Type B pancreatic cell (in vitro differentiated cells): ENCODE data around the gene INTS3. TPM values are rescaled to one million over a fixed set of nuclear protein-coding genes. Genes with fewer than 3 reads are reported as not detected.

Experiments
- DNase-seq: peaks from one replicate; pipeline ENCODE4 v3.0.0; 2021; ENCODE audit warnings: mixed read lengths; ENCODE audit not compliant: unreplicated experiment; ENCODE audit errors: extremely low spot score
- H3K27ac Mint-ChIP-seq: 2 replicates; pipeline ENCODE4 v1.8.0; 2021; ENCODE audit warnings: mild to moderate bottlenecking, mixed read lengths
- H3K27me3 Mint-ChIP-seq: 2 replicates; pipeline ENCODE4 v1.8.0; 2021; ENCODE audit warnings: mixed read lengths
- H3K36me3 Mint-ChIP-seq: 2 replicates; pipeline ENCODE4 v1.8.0; 2021; ENCODE audit warnings: mixed read lengths
- H3K4me1 Mint-ChIP-seq: one replicate; pipeline ENCODE4 v1.8.0; 2021; ENCODE audit warnings: mixed read lengths; ENCODE audit not compliant: unreplicated experiment
- H3K4me3 Mint-ChIP-seq: 2 replicates; pipeline ENCODE4 v1.8.0; 2021; ENCODE audit warnings: mild to moderate bottlenecking, mixed read lengths
- H3K9me3 Mint-ChIP-seq: 2 replicates; pipeline ENCODE4 v1.8.0; 2021; ENCODE audit warnings: mixed read lengths
- total RNA-seq: library from RNA; stranded (reverse); gene quantifications from 2 replicates; pipeline ENCODE4 v1.2.1, GENCODE V29; 2021; ENCODE audit warnings: low replicate concordance
- TF ChIP-seq, protein P1 (sequence below): fragments of 200-600 bp; sonication (generic); conservative IDR thresholded peaks from 2 replicates; pipeline ENCODE4 v1.5.0; 2021; ENCODE audit warnings: antibody characterized with exemption, mild to moderate bottlenecking

The INTS3 gene
- total RNA-seq, 1 donor from 2014 or later, result 90.8 TPM

DNA sequence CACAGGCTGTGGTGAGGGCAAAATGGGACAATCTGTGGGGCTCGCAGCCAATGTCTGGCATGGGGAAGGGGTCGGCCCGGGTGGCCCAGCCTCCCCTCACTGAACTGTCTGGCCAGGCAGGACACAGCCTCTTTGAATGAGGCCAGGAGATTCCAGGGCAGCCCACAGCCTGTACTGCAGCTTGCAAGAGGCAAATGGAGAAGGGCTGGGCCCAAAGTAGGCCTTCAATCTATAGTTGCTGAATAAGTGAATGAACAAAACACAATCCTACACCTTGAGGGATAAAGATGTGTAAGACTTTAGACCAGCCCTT is 70.6 kb downstream of the INTS3 start:
- no peaks in the 10 kb centered on the region for H3K9me3 Mint-ChIP-seq
- DNase-seq, result no peak
- H3K4me1 Mint-ChIP-seq, result peaks cover 10% of the 10 kb centered on the region
- H3K27me3 Mint-ChIP-seq, result no peaks in the 10 kb centered on the region
- no peaks in the 10 kb centered on the region for H3K36me3 Mint-ChIP-seq
- TF ChIP-seq, protein P1, sequence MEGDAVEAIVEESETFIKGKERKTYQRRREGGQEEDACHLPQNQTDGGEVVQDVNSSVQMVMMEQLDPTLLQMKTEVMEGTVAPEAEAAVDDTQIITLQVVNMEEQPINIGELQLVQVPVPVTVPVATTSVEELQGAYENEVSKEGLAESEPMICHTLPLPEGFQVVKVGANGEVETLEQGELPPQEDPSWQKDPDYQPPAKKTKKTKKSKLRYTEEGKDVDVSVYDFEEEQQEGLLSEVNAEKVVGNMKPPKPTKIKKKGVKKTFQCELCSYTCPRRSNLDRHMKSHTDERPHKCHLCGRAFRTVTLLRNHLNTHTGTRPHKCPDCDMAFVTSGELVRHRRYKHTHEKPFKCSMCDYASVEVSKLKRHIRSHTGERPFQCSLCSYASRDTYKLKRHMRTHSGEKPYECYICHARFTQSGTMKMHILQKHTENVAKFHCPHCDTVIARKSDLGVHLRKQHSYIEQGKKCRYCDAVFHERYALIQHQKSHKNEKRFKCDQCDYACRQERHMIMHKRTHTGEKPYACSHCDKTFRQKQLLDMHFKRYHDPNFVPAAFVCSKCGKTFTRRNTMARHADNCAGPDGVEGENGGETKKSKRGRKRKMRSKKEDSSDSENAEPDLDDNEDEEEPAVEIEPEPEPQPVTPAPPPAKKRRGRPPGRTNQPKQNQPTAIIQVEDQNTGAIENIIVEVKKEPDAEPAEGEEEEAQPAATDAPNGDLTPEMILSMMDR, result no peak
- no peak overlapping the region for H3K27ac Mint-ChIP-seq
- H3K4me3 Mint-ChIP-seq, result no peak overlapping the region

DNA sequence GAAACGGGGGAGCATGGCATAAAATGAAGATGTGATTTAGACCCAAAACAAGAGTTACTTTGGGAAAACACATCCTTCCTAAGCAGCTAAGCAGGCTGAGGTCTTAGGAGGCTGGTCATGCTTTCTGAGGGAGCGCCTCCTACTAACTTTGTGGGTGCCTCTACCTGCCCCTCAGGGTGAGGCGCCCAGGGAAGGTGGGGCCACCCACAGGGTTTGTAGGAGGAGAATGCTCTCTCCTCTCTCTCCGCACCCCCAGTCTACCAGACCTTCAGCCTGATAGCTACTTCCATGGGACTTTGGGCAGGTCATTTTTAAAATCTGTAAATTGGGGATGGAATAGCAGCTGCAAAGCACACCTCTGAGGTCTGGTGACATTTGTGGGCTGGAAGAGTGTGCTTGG is 71.2 kb downstream of the INTS3 start:
- TF ChIP-seq, protein P1, result no peak
- peaks cover 10% of the 10 kb centered on the region for H3K4me1 Mint-ChIP-seq
- no peak overlapping the region for H3K4me3 Mint-ChIP-seq
- no peaks in the 10 kb centered on the region for H3K36me3 Mint-ChIP-seq
- H3K9me3 Mint-ChIP-seq, result no peaks in the 10 kb centered on the region
- H3K27ac Mint-ChIP-seq, result no peak overlapping the region
- no peaks in the 10 kb centered on the region for H3K27me3 Mint-ChIP-seq
- no peak for DNase-seq

DNA sequence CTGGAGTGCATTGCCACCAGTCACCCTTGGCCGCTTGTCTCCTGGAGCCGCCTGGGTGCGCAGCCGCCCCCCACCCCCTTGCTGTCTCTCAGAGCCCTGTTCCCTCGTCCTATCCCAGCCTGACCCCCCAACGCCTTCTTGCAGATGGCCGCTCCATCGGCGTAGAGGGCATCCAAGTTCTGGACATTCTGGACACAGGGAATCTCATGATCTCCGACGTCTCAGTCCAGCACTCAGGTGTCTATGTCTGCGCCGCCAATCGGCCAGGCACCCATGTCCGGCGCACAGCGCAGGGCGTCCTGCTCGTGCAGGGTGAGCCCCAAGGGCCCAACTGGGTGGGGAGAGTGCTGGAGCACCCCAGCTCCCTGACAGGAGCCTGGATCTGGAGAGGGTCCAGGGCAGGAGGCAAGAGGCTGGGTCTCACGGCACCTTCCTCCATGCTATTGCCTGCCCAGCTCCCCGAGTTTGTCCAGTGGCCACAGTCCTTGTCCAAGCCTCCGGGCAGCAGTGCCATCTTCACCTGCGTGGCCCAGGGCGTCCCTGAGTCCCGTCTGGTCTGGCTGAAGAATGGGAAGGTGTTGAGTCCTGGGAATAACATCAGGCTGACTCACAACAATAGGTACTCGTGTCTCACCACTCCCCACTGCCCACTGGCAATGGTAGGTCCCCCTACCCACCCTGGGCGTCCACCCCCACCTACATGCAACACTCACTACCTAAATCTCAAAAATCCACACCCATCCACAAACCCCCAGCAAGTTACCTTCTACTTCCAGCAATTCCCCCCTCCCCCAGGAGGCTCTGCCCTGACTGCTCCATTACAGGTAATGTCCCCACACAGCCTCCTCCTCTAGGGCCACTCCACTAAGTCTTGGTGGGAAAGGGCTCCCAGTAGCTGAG is 72.0 kb downstream of the INTS3 start:
- no peaks in the 10 kb centered on the region for H3K27me3 Mint-ChIP-seq
- DNase-seq, result no peak
- H3K27ac Mint-ChIP-seq, result no peak overlapping the region
- no peaks in the 10 kb centered on the region for H3K9me3 Mint-ChIP-seq
- TF ChIP-seq, protein P1, result no peak
- H3K4me3 Mint-ChIP-seq, result no peak overlapping the region
- peaks cover 4% of the 10 kb centered on the region for H3K4me1 Mint-ChIP-seq
- no peaks in the 10 kb centered on the region for H3K36me3 Mint-ChIP-seq

GRCh38 chr1:153800516-153800915 is 72.7 kb downstream of the INTS3 start:
- no peak for DNase-seq
- Mint-ChIP-seq H3K27me3 (no peaks in the 10 kb centered on the region), H3K9me3 (no peaks in the 10 kb centered on the region), H3K4me3 (no peak overlapping the region), H3K36me3 (no peaks in the 10 kb centered on the region), H3K4me1 (peaks cover 3% of the 10 kb centered on the region), H3K27ac (no peak overlapping the region)
- TF ChIP-seq, protein P1, result no peak

DNA sequence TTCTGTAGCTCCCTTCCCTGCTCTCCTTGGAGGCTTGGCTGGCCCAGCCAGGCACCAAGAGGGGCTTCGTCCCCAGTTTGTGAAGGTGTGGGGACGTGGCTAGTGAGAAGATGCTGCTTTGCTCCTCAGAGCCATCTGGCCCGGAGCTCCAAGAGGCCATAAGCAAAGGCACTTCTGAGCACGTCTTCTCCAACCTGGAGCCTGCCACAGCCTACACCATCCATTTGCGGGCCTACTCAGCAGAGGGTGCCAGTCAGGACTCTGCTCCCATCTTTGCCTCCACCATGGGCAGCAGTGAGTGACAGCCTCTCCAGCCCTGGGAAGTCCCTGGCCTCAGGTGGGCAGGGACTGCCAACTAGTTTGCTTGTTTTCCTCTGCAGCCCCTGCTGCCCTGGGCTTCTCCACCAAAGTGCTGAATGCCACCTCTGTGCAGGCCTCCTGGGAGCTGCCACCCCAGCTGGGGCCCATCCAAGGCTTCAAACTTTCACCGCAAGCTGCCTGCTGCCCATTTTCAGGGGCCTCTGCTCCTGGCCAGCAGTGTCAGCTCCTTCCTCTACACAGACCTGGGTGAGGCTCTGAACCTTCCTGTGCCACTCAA is 73.3 kb downstream of the INTS3 start:
- H3K27me3 Mint-ChIP-seq, result no peaks in the 10 kb centered on the region
- H3K36me3 Mint-ChIP-seq, result no peaks in the 10 kb centered on the region
- H3K27ac Mint-ChIP-seq, result no peak overlapping the region
- TF ChIP-seq, protein P1, result no peak
- no peaks in the 10 kb centered on the region for H3K9me3 Mint-ChIP-seq
- H3K4me3 Mint-ChIP-seq, result no peak overlapping the region
- peaks cover 3% of the 10 kb centered on the region for H3K4me1 Mint-ChIP-seq
- DNase-seq, result no peak
